ENCODE results near the gene FBXO17.

DNA sequence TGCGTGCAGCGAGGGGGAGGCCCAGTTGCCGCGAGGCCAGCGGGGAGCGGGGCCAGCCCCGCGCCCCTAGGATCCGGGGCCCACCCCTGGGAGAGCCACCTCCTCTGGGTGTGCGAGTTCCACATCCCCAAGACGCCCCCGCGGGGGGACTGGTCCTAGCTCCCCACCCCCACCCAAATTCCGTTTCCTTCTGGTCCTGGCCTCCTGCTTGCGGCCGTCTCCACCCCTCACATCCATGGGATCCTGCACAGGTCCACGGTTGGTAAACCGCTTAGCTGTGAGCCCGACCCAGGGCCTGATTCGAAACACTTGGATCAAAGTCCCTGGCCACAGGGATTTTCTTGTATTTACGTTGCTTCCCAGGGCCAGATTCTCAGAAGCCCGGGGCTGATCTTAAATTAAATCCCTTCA lies 324 bp upstream of the FBXO17 start:
- TF ChIP-seq, protein P1, sequence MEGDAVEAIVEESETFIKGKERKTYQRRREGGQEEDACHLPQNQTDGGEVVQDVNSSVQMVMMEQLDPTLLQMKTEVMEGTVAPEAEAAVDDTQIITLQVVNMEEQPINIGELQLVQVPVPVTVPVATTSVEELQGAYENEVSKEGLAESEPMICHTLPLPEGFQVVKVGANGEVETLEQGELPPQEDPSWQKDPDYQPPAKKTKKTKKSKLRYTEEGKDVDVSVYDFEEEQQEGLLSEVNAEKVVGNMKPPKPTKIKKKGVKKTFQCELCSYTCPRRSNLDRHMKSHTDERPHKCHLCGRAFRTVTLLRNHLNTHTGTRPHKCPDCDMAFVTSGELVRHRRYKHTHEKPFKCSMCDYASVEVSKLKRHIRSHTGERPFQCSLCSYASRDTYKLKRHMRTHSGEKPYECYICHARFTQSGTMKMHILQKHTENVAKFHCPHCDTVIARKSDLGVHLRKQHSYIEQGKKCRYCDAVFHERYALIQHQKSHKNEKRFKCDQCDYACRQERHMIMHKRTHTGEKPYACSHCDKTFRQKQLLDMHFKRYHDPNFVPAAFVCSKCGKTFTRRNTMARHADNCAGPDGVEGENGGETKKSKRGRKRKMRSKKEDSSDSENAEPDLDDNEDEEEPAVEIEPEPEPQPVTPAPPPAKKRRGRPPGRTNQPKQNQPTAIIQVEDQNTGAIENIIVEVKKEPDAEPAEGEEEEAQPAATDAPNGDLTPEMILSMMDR (IDR thresholded peaks at IDR 0.05; ENCODE audit: borderline replicate concordance, extremely low read depth, low read length, poor library complexity, severe bottlenecking): no peak
- no peak for TF ChIP-seq EZH2 (IDR thresholded peaks at IDR 0.05; ENCODE audit: borderline replicate concordance, low read depth, low read length, severe bottlenecking)

Data from DND-41 (cell line).